ENCODE measurements around the gene PDE4D. TPM values are rescaled to one million over a fixed set of nuclear protein-coding genes. Genes with fewer than 3 reads are reported as not detected.
A peak's percentile ranks its signal among the peaks of the same experiment; 100 is the strongest.

Gene PDE4D
- polyA plus RNA-seq, 1 donor (not counting 4 experiments of a cell fraction or from before 2014, with no cell fraction given), result 3.6 TPM

- Histone ChIP-seq H3K27ac (ENCODE audit: control insufficient read depth, insufficient read depth, low read length) (no peak overlapping the region), H3K9me1 (ENCODE audit: control insufficient read depth, extremely low read depth, insufficient read depth, low read length) (no peaks in the 10 kb centered on the region), H3K4me2 (ENCODE audit: control insufficient read depth, extremely low read depth, insufficient read depth, low read depth, low read length) (no peak overlapping the region), H3K4me1 (ENCODE audit: control insufficient read depth, extremely low read depth, insufficient read depth, low read length) (no peaks in the 10 kb centered on the region), H2AFZ (ENCODE audit: control insufficient read depth, low read length) (no peak overlapping the region), H3K79me2 (ENCODE audit: control insufficient read depth, insufficient read depth, low read length) (no peaks in the 10 kb centered on the region), H3K27me3 (ENCODE audit: control insufficient read depth, extremely low read depth, insufficient read depth, low read length) (no peaks in the 10 kb centered on the region), H3K36me3 (ENCODE audit: control insufficient read depth in 2 of 2, extremely low read depth in 1 of 2, insufficient read depth in 2 of 2, low read length in 2 of 2) (no peaks in the 10 kb centered on the region), H3K9me3 (ENCODE audit: control insufficient read depth, low read depth, low read length) (no peaks in the 10 kb centered on the region), H4K20me1 (ENCODE audit: control insufficient read depth, extremely low read depth, insufficient read depth, low read length) (no peaks in the 10 kb centered on the region), H3K4me3 (ENCODE audit: control insufficient read depth in 2 of 3, extremely low read depth in 1 of 3, insufficient read depth in 2 of 3, low read depth in 1 of 3, low read length in 3 of 3) (no peak overlapping the region), H3K9ac (ENCODE audit: control insufficient read depth, extremely low read depth, insufficient read depth, low read length) (no peak overlapping the region)
- TF ChIP-seq, protein P1, sequence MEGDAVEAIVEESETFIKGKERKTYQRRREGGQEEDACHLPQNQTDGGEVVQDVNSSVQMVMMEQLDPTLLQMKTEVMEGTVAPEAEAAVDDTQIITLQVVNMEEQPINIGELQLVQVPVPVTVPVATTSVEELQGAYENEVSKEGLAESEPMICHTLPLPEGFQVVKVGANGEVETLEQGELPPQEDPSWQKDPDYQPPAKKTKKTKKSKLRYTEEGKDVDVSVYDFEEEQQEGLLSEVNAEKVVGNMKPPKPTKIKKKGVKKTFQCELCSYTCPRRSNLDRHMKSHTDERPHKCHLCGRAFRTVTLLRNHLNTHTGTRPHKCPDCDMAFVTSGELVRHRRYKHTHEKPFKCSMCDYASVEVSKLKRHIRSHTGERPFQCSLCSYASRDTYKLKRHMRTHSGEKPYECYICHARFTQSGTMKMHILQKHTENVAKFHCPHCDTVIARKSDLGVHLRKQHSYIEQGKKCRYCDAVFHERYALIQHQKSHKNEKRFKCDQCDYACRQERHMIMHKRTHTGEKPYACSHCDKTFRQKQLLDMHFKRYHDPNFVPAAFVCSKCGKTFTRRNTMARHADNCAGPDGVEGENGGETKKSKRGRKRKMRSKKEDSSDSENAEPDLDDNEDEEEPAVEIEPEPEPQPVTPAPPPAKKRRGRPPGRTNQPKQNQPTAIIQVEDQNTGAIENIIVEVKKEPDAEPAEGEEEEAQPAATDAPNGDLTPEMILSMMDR (optimal IDR thresholded peaks at IDR 0.05 in 1 of 3, IDR thresholded peaks at IDR 0.05 in 1 of 3, conservative IDR thresholded peaks at IDR 0.05 in 1 of 3; ENCODE audit: extremely low read depth in 1 of 3, insufficient read depth in 2 of 3, low read length in 3 of 3), result no peak
- TF ChIP-seq EZH2 (IDR thresholded peaks at IDR 0.05; ENCODE audit: low read length), result no peak
- dilution Hi-C loops (cut with MboI; ENCODE audit: extremely low pct_ligation_motif_present, low sequenced_read_pairs), result no loop called here
- FAIRE-seq, result peak; percentile 46
- no peak for DNase-seq (ENCODE audit: low read depth, low spot score)
These were observed 628.8 kb downstream of the PDE4D start for GRCh38 chr5:59264639-59265245.

GRCh38 chr5:59264013-59264412 lies 629.5 kb downstream of the PDE4D start:
- no peaks in the 10 kb centered on the region for H3K4me1 ChIP-seq (ENCODE audit: control insufficient read depth, extremely low read depth, insufficient read depth, low read length)
- TF ChIP-seq EZH2 (IDR thresholded peaks at IDR 0.05; ENCODE audit: low read length), result no peak
- TF ChIP-seq, protein P1 (optimal IDR thresholded peaks at IDR 0.05 in 1 of 3, IDR thresholded peaks at IDR 0.05 in 1 of 3, conservative IDR thresholded peaks at IDR 0.05 in 1 of 3; ENCODE audit: extremely low read depth in 1 of 3, insufficient read depth in 2 of 3, low read length in 3 of 3), result no peak
- no peaks in the 10 kb centered on the region for H3K36me3 ChIP-seq (ENCODE audit: control insufficient read depth in 2 of 2, extremely low read depth in 1 of 2, insufficient read depth in 2 of 2, low read length in 2 of 2)
- no peak overlapping the region for H3K4me2 ChIP-seq (ENCODE audit: control insufficient read depth, extremely low read depth, insufficient read depth, low read depth, low read length)
- no peaks in the 10 kb centered on the region for H3K9me3 ChIP-seq (ENCODE audit: control insufficient read depth, low read depth, low read length)
- no peak overlapping the region for H3K27ac ChIP-seq (ENCODE audit: control insufficient read depth, insufficient read depth, low read length)
- no peaks in the 10 kb centered on the region for H3K79me2 ChIP-seq (ENCODE audit: control insufficient read depth, insufficient read depth, low read length)
- DNase-seq (ENCODE audit: low read depth, low spot score) (no peak), FAIRE-seq (no peak)
- H4K20me1 ChIP-seq (ENCODE audit: control insufficient read depth, extremely low read depth, insufficient read depth, low read length), result no peaks in the 10 kb centered on the region
- H2AFZ ChIP-seq (ENCODE audit: control insufficient read depth, low read length), result no peak overlapping the region
- dilution Hi-C loops (cut with MboI; ENCODE audit: extremely low pct_ligation_motif_present, low sequenced_read_pairs), result no loop called here
- H3K4me3 ChIP-seq (ENCODE audit: control insufficient read depth in 2 of 3, extremely low read depth in 1 of 3, insufficient read depth in 2 of 3, low read depth in 1 of 3, low read length in 3 of 3), result no peak overlapping the region
- H3K27me3 ChIP-seq (ENCODE audit: control insufficient read depth, extremely low read depth, insufficient read depth, low read length), result no peaks in the 10 kb centered on the region
- no peak overlapping the region for H3K9ac ChIP-seq (ENCODE audit: control insufficient read depth, extremely low read depth, insufficient read depth, low read length)
- no peaks in the 10 kb centered on the region for H3K9me1 ChIP-seq (ENCODE audit: control insufficient read depth, extremely low read depth, insufficient read depth, low read length)
